HepG2 (cell line): ENCODE measurements around the gene DAZAP1. TPM values are rescaled to one million over a fixed set of nuclear protein-coding genes. Genes with fewer than 3 reads are reported as not detected.

Source experiments
- ATF7-NPFF ChIP-seq: sonication (generic); formaldehyde crosslinking; IDR thresholded peaks from 2 replicates; pipeline ENCODE4 v1.8.1; 2023; ENCODE audit warnings: mild to moderate bottlenecking, low read depth, missing genetic modification reagents, moderate library complexity
- HIVEP1 ChIP-seq: sonication (generic); formaldehyde crosslinking; IDR thresholded peaks from 2 replicates; pipeline ENCODE4 v1.4.0; 2020; ENCODE audit warnings: mild to moderate bottlenecking, missing genetic modification reagents
- JUNB ChIP-seq: sonication (generic); formaldehyde crosslinking; IDR thresholded peaks from 2 replicates; pipeline ENCODE4 v1.8.0; 2022; ENCODE audit warnings: missing genetic modification reagents, mild to moderate bottlenecking, borderline replicate concordance
- MEF2D ChIP-seq: sonication (generic); formaldehyde crosslinking; IDR thresholded peaks from 2 replicates; pipeline ENCODE4 v1.5.1; 2020; ENCODE audit warnings: mild to moderate bottlenecking, missing genetic modification reagents
- MEIS2 ChIP-seq: sonication (generic); formaldehyde crosslinking; IDR thresholded peaks from 2 replicates; pipeline ENCODE4 v1.9.0; 2021; ENCODE audit warnings: mild to moderate bottlenecking, missing genetic modification reagents
- NR0B2 ChIP-seq: sonication (generic); formaldehyde crosslinking; IDR thresholded peaks from 2 replicates; pipeline ENCODE4 v1.4.0; 2020; ENCODE audit warnings: mild to moderate bottlenecking, missing genetic modification reagents
- RBFOX2 ChIP-seq: fragments of 200-400 bp; formaldehyde crosslinking; IDR thresholded peaks from 2 replicates; pipeline ENCODE4 v1.6.1; 2017; ENCODE audit warnings: low read depth, mild to moderate bottlenecking, low read length
- RFX1 ChIP-seq: fragments of 450-650 bp; IDR thresholded peaks from 2 replicates; pipeline ENCODE4 v1.6.1; 2017
- RXRB ChIP-seq: IDR thresholded peaks from 2 replicates; pipeline ENCODE4 v1.6.1; 2016; ENCODE audit warnings: borderline replicate concordance, missing genetic modification reagents, missing compliant biosample characterization
- SMAD3 ChIP-seq: sonication (generic); formaldehyde crosslinking; IDR thresholded peaks from 2 replicates; pipeline ENCODE4 v1.4.0; 2020; ENCODE audit warnings: missing genetic modification reagents
- ZC3H4 ChIP-seq: sonication (generic); formaldehyde crosslinking; IDR thresholded peaks from 2 replicates; pipeline ENCODE4 v1.4.0; 2020; ENCODE audit warnings: missing genetic modification reagents, borderline replicate concordance
- ZFP90 ChIP-seq: sonication (generic); formaldehyde crosslinking; IDR thresholded peaks from 2 replicates; pipeline ENCODE4 v1.8.0; 2022; ENCODE audit warnings: missing genetic modification reagents, mild to moderate bottlenecking, inconsistent platforms, borderline replicate concordance
- ZNF232 ChIP-seq: sonication (generic); formaldehyde crosslinking; IDR thresholded peaks from 2 replicates; pipeline ENCODE4 v1.4.0; 2020; ENCODE audit warnings: missing genetic modification reagents, borderline replicate concordance
- ZNF275 ChIP-seq: sonication (generic); formaldehyde crosslinking; IDR thresholded peaks from 2 replicates; pipeline ENCODE4 v1.8.0; 2022; ENCODE audit warnings: missing genetic modification reagents, mild to moderate bottlenecking, inconsistent platforms, borderline replicate concordance
- ZNF430 ChIP-seq: sonication (generic); formaldehyde crosslinking; IDR thresholded peaks from 2 replicates; pipeline ENCODE4 v1.9.0; 2021; ENCODE audit warnings: mild to moderate bottlenecking, missing genetic modification reagents
- ZNF563 ChIP-seq: sonication (generic); formaldehyde crosslinking; IDR thresholded peaks from 2 replicates; pipeline ENCODE4 v1.8.0; 2022; ENCODE audit warnings: mild to moderate bottlenecking, moderate library complexity, missing genetic modification reagents
- ZNF7 ChIP-seq: IDR thresholded peaks from 2 replicates; pipeline ENCODE4 v1.6.1; 2016; ENCODE audit warnings: missing biosample characterization, missing genetic modification reagents
- ZNF761 ChIP-seq: sonication (generic); formaldehyde crosslinking; conservative IDR thresholded peaks from 2 replicates; pipeline ENCODE4 v1.4.0; 2020; ENCODE audit warnings: mild to moderate bottlenecking, missing genetic modification reagents
- ZNF781 ChIP-seq: sonication (generic); formaldehyde crosslinking; IDR thresholded peaks from 2 replicates; pipeline ENCODE4 v1.5.1; 2020; ENCODE audit warnings: borderline replicate concordance, mild to moderate bottlenecking, missing genetic modification reagents; ENCODE audit errors: not compliant biosample characterization
- polyA plus RNA-seq, 8 experiments: library from polyadenylated mRNA; depleted of rRNA in 3 of 8; stranded (reverse) in 7 of 8; unstranded in 1 of 8; fragments of >200 nt; fragmentation: Illumina TruSeq in 4 of 8; extraction: Trizol in 4 of 8; gene quantifications; 2 replicates each; pipeline versions ENCODE4 v1.2.1 to v1.2.3, GENCODE V29; 2011 to 2016; ENCODE audit warnings: low read depth in 4 of 8, missing spikeins in 1 of 8, mixed read lengths in 1 of 8; ENCODE audit not compliant: insufficient read depth in 1 of 8
- total RNA-seq, 5 experiments: library from RNA; depleted of rRNA; stranded (reverse); fragments of >200 nt; fragmentation: Illumina TruSeq; extraction: Trizol; gene quantifications; 2 replicates each; pipeline ENCODE4 v1.2.3, GENCODE V29; 2016; ENCODE audit warnings: low read depth in 1 of 5
- TF ChIP-seq, protein P1 (sequence below): sonication (generic); formaldehyde crosslinking; IDR thresholded peaks from 2 replicates; pipeline ENCODE4 v1.4.0; 2020; ENCODE audit warnings: mild to moderate bottlenecking, missing genetic modification reagents
- TF ChIP-seq, protein P2 (sequence below): sonication (generic); formaldehyde crosslinking; IDR thresholded peaks from 2 replicates; pipeline ENCODE4 v1.4.0; 2020; ENCODE audit warnings: missing genetic modification reagents
- TF ChIP-seq, protein P3 (sequence below): sonication (generic); formaldehyde crosslinking; conservative IDR thresholded peaks from 2 replicates; pipeline ENCODE4 v1.5.0; 2020; ENCODE audit warnings: missing genetic modification reagents
- TF ChIP-seq, protein P4 (sequence below): sonication (generic); formaldehyde crosslinking; IDR thresholded peaks from 2 replicates; pipeline ENCODE4 v1.8.0; 2023; ENCODE audit warnings: mild to moderate bottlenecking, missing genetic modification reagents

Gene DAZAP1
- total and polyA plus RNA-seq, 2 of the 13 experiments (the other 11 are each of a cell fraction or from before 2014, with no cell fraction given) = 63.3 to 79.2 TPM

DNA sequence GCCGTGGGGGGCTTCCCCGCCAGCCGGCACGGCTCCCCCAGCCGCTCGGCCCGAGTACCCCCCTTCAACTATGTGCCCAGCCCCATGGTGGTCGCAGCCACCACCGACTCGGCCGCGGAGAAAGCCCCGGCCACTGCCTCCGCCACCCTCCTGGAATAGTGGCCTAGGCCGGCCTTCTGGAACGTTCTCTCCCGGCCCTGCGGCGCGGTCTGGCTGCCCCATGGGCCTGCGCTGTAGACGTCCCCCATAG, 62.6 kb downstream of the DAZAP1 start (continued):
- TF ChIP-seq ZNF761 (CRISPR knock-in tag) (0 out of 2 replicates have a peak, but pooled peaks have one; percentile 36), ZNF563 (CRISPR knock-in tag) (peak; percentile 75), ZNF7 (CRISPR knock-in tag) (no peak), MEF2D (CRISPR knock-in tag) (no peak), HIVEP1 (peak; percentile 62; the same call in 1 of the 2 replicates), RFX1 (no peak), ZNF232 (peak; percentile 45; the same call in 1 of the 2 replicates), ZFP90 (CRISPR knock-in tag) (peak; percentile 59; the same call in 1 of the 2 replicates), ZNF430 (CRISPR knock-in tag) (no peak), ATF7-NPFF (CRISPR knock-in tag) (no peak; the same call in 1 of the 2 replicates), RXRB (no peak), SMAD3 (CRISPR knock-in tag) (no peak), ZNF275 (CRISPR knock-in tag) (0 out of 2 replicates have a peak, but pooled peaks have one; percentile 60), ZC3H4 (CRISPR knock-in tag) (no peak), ZNF781 (no peak), JUNB (no peak), NR0B2 (CRISPR knock-in tag) (no peak), MEIS2 (CRISPR knock-in tag) (0 out of 2 replicates have a peak, but pooled peaks have one; percentile 18), RBFOX2 (peak; percentile 30; the same call in 1 of the 2 replicates)
- TF ChIP-seq, protein P1, sequence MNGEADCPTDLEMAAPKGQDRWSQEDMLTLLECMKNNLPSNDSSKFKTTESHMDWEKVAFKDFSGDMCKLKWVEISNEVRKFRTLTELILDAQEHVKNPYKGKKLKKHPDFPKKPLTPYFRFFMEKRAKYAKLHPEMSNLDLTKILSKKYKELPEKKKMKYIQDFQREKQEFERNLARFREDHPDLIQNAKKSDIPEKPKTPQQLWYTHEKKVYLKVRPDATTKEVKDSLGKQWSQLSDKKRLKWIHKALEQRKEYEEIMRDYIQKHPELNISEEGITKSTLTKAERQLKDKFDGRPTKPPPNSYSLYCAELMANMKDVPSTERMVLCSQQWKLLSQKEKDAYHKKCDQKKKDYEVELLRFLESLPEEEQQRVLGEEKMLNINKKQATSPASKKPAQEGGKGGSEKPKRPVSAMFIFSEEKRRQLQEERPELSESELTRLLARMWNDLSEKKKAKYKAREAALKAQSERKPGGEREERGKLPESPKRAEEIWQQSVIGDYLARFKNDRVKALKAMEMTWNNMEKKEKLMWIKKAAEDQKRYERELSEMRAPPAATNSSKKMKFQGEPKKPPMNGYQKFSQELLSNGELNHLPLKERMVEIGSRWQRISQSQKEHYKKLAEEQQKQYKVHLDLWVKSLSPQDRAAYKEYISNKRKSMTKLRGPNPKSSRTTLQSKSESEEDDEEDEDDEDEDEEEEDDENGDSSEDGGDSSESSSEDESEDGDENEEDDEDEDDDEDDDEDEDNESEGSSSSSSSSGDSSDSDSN (CRISPR knock-in tag) = peak; percentile 45; the same call in 1 of the 2 replicates
- TF ChIP-seq, protein P2, sequence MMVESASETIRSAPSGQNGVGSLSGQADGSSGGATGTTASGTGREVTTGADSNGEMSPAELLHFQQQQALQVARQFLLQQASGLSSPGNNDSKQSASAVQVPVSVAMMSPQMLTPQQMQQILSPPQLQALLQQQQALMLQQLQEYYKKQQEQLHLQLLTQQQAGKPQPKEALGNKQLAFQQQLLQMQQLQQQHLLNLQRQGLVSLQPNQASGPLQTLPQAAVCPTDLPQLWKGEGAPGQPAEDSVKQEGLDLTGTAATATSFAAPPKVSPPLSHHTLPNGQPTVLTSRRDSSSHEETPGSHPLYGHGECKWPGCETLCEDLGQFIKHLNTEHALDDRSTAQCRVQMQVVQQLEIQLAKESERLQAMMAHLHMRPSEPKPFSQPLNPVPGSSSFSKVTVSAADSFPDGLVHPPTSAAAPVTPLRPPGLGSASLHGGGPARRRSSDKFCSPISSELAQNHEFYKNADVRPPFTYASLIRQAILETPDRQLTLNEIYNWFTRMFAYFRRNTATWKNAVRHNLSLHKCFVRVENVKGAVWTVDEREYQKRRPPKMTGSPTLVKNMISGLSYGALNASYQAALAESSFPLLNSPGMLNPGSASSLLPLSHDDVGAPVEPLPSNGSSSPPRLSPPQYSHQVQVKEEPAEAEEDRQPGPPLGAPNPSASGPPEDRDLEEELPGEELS (CRISPR knock-in tag) = no peak
- TF ChIP-seq, protein P3, sequence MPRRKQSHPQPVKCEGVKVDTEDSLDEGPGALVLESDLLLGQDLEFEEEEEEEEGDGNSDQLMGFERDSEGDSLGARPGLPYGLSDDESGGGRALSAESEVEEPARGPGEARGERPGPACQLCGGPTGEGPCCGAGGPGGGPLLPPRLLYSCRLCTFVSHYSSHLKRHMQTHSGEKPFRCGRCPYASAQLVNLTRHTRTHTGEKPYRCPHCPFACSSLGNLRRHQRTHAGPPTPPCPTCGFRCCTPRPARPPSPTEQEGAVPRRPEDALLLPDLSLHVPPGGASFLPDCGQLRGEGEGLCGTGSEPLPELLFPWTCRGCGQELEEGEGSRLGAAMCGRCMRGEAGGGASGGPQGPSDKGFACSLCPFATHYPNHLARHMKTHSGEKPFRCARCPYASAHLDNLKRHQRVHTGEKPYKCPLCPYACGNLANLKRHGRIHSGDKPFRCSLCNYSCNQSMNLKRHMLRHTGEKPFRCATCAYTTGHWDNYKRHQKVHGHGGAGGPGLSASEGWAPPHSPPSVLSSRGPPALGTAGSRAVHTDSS (CRISPR knock-in tag) = no peak
- TF ChIP-seq, protein P4, sequence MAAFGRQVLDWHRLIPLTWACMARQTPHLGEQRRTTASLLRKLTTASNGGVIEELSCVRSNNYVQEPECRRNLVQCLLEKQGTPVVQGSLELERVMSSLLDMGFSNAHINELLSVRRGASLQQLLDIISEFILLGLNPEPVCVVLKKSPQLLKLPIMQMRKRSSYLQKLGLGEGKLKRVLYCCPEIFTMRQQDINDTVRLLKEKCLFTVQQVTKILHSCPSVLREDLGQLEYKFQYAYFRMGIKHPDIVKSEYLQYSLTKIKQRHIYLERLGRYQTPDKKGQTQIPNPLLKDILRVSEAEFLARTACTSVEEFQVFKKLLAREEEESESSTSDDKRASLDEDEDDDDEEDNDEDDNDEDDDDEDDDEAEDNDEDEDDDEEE (CRISPR knock-in tag) = peak; percentile 43; the same call in 1 of the 2 replicates
